ENCODE data around the gene PCSK1N.

The PCSK1N gene

GRCh38 chrX:48802089-48802904, 33.1 kb downstream of the PCSK1N start:
- WGBS, 2 experiments = 3 to 4% methylated on average over 33 to 40 of the region's 40 CpGs
- Histone ChIP-seq H3K36me3 (ENCODE audit: control insufficient read depth, insufficient read depth, low read length) (no peaks in the 10 kb centered on the region), H3K9me3 (ENCODE audit: control insufficient read depth, low read length) (no peaks in the 10 kb centered on the region), H3K27me3 (ENCODE audit: control insufficient read depth, insufficient read depth, low read length, poor library complexity, severe bottlenecking) (no peaks in the 10 kb centered on the region), H3K4me1 (ENCODE audit: control insufficient read depth, insufficient read depth, low read length) (no peaks in the 10 kb centered on the region), H3K4me3 (ENCODE audit: insufficient read depth, low read depth, low read length) (peak overlapping the region; percentile 57), H3K27ac (ENCODE audit: insufficient read depth, low read depth, low read length, poor library complexity, severe bottlenecking) (peak overlapping the region; percentile 97)

GRCh38 chrX:48801280-48802088, 33.9 kb downstream of the PCSK1N start, which contains the start of gene HDAC6:
Gene HDAC6 (plus strand): TSS chrX:48802067. CDS start chrX:48802693, 626 bp downstream.
- H3K4me3 ChIP-seq (ENCODE audit: insufficient read depth, low read depth, low read length) = peak within 1 kb of the TSS; percentile 57
- no peaks in the 10 kb centered on the region for H3K36me3 ChIP-seq (ENCODE audit: control insufficient read depth, insufficient read depth, low read length)
- 0% methylated on average over 89 of the region's 89 CpGs for WGBS, 2 experiments
- no peaks in the 10 kb centered on the region for H3K9me3 ChIP-seq (ENCODE audit: control insufficient read depth, low read length)
- H3K4me1 ChIP-seq (ENCODE audit: control insufficient read depth, insufficient read depth, low read length) = no peaks in the 10 kb centered on the region
- H3K27ac ChIP-seq (ENCODE audit: insufficient read depth, low read depth, low read length, poor library complexity, severe bottlenecking) = peak within 1 kb of the TSS; percentile 97
- no peaks in the 10 kb centered on the region for H3K27me3 ChIP-seq (ENCODE audit: control insufficient read depth, insufficient read depth, low read length, poor library complexity, severe bottlenecking)

- Histone ChIP-seq H3K36me3 (ENCODE audit: control insufficient read depth, insufficient read depth, low read length) (no peaks in the 10 kb centered on the region), H3K4me3 (ENCODE audit: insufficient read depth, low read depth, low read length) (peak overlapping the region; percentile 51), H3K9me3 (ENCODE audit: control insufficient read depth, low read length) (no peaks in the 10 kb centered on the region), H3K4me1 (ENCODE audit: control insufficient read depth, insufficient read depth, low read length) (no peaks in the 10 kb centered on the region), H3K27ac (ENCODE audit: insufficient read depth, low read depth, low read length, poor library complexity, severe bottlenecking) (peak overlapping the region; percentile 78), H3K27me3 (ENCODE audit: control insufficient read depth, insufficient read depth, low read length, poor library complexity, severe bottlenecking) (no peaks in the 10 kb centered on the region)
- WGBS, 2 experiments = 44 to 46% methylated on average over 17 of the region's 17 CpGs
These were observed 34.7 kb downstream of the PCSK1N start for GRCh38 chrX:48800574-48801279.

- Histone ChIP-seq H3K9me3 (ENCODE audit: control insufficient read depth, low read length) (no peaks in the 10 kb centered on the region), H3K27ac (ENCODE audit: insufficient read depth, low read depth, low read length, poor library complexity, severe bottlenecking) (no peak overlapping the region), H3K27me3 (ENCODE audit: control insufficient read depth, insufficient read depth, low read length, poor library complexity, severe bottlenecking) (no peaks in the 10 kb centered on the region), H3K4me1 (ENCODE audit: control insufficient read depth, insufficient read depth, low read length) (no peaks in the 10 kb centered on the region), H3K4me3 (ENCODE audit: insufficient read depth, low read depth, low read length) (no peak overlapping the region), H3K36me3 (ENCODE audit: control insufficient read depth, insufficient read depth, low read length) (no peaks in the 10 kb centered on the region)
- 90 to 96% methylated on average over 2 of the region's 2 CpGs for WGBS, 2 experiments
These were observed 37.1 kb downstream of the PCSK1N start for GRCh38 chrX:48798318-48798717.

- Histone ChIP-seq H3K27ac (ENCODE audit: insufficient read depth, low read depth, low read length, poor library complexity, severe bottlenecking) (no peak overlapping the region), H3K9me3 (ENCODE audit: control insufficient read depth, low read length) (no peaks in the 10 kb centered on the region), H3K4me3 (ENCODE audit: insufficient read depth, low read depth, low read length) (no peak overlapping the region), H3K27me3 (ENCODE audit: control insufficient read depth, insufficient read depth, low read length, poor library complexity, severe bottlenecking) (no peaks in the 10 kb centered on the region), H3K36me3 (ENCODE audit: control insufficient read depth, insufficient read depth, low read length) (no peaks in the 10 kb centered on the region), H3K4me1 (ENCODE audit: control insufficient read depth, insufficient read depth, low read length) (no peaks in the 10 kb centered on the region)
- 89 to 90% methylated on average over 7 of the region's 8 CpGs for WGBS, 2 experiments
These were observed 40.4 kb downstream of the PCSK1N start for GRCh38 chrX:48794911-48795515.

GRCh38 chrX:48794340-48794910, 41.0 kb downstream of the PCSK1N start:
- no peaks in the 10 kb centered on the region for H3K36me3 ChIP-seq (ENCODE audit: control insufficient read depth, insufficient read depth, low read length)
- 94 to 96% methylated on average over 12 of the region's 12 CpGs for WGBS, 2 experiments
- H3K9me3 ChIP-seq (ENCODE audit: control insufficient read depth, low read length) = no peaks in the 10 kb centered on the region
- H3K4me3 ChIP-seq (ENCODE audit: insufficient read depth, low read depth, low read length) = no peak overlapping the region
- H3K27ac ChIP-seq (ENCODE audit: insufficient read depth, low read depth, low read length, poor library complexity, severe bottlenecking) = no peak overlapping the region
- no peaks in the 10 kb centered on the region for H3K4me1 ChIP-seq (ENCODE audit: control insufficient read depth, insufficient read depth, low read length)
- H3K27me3 ChIP-seq (ENCODE audit: control insufficient read depth, insufficient read depth, low read length, poor library complexity, severe bottlenecking) = no peaks in the 10 kb centered on the region

- no peaks in the 10 kb centered on the region for H3K9me3 ChIP-seq (ENCODE audit: control insufficient read depth, low read length)
- H3K27ac ChIP-seq (ENCODE audit: insufficient read depth, low read depth, low read length, poor library complexity, severe bottlenecking) = no peak overlapping the region
- H3K4me1 ChIP-seq (ENCODE audit: control insufficient read depth, insufficient read depth, low read length) = no peaks in the 10 kb centered on the region
- no peaks in the 10 kb centered on the region for H3K36me3 ChIP-seq (ENCODE audit: control insufficient read depth, insufficient read depth, low read length)
- no peak overlapping the region for H3K4me3 ChIP-seq (ENCODE audit: insufficient read depth, low read depth, low read length)
- H3K27me3 ChIP-seq (ENCODE audit: control insufficient read depth, insufficient read depth, low read length, poor library complexity, severe bottlenecking) = no peaks in the 10 kb centered on the region
- 84 to 85% methylated on average over 4 of the region's 4 CpGs for WGBS, 2 experiments
These were observed 41.5 kb downstream of the PCSK1N start for GRCh38 chrX:48793935-48794334.

- WGBS, 2 experiments = 92% methylated on average over 7 of the region's 7 CpGs
- Histone ChIP-seq H3K27me3 (ENCODE audit: control insufficient read depth, insufficient read depth, low read length, poor library complexity, severe bottlenecking) (no peaks in the 10 kb centered on the region), H3K36me3 (ENCODE audit: control insufficient read depth, insufficient read depth, low read length) (no peaks in the 10 kb centered on the region), H3K9me3 (ENCODE audit: control insufficient read depth, low read length) (no peaks in the 10 kb centered on the region), H3K4me1 (ENCODE audit: control insufficient read depth, insufficient read depth, low read length) (no peaks in the 10 kb centered on the region), H3K27ac (ENCODE audit: insufficient read depth, low read depth, low read length, poor library complexity, severe bottlenecking) (no peak overlapping the region), H3K4me3 (ENCODE audit: insufficient read depth, low read depth, low read length) (no peak overlapping the region)
These were observed 43.2 kb downstream of the PCSK1N start for GRCh38 chrX:48792219-48792618.

GRCh38 chrX:48791063-48791820, 44.2 kb downstream of the PCSK1N start:
- no peaks in the 10 kb centered on the region for H3K36me3 ChIP-seq (ENCODE audit: control insufficient read depth, insufficient read depth, low read length)
- no peak overlapping the region for H3K4me3 ChIP-seq (ENCODE audit: insufficient read depth, low read depth, low read length)
- no peaks in the 10 kb centered on the region for H3K4me1 ChIP-seq (ENCODE audit: control insufficient read depth, insufficient read depth, low read length)
- H3K27ac ChIP-seq (ENCODE audit: insufficient read depth, low read depth, low read length, poor library complexity, severe bottlenecking) = no peak overlapping the region
- no peaks in the 10 kb centered on the region for H3K9me3 ChIP-seq (ENCODE audit: control insufficient read depth, low read length)
- WGBS, 2 experiments = 89 to 91% methylated on average over 11 of the region's 11 CpGs
- no peaks in the 10 kb centered on the region for H3K27me3 ChIP-seq (ENCODE audit: control insufficient read depth, insufficient read depth, low read length, poor library complexity, severe bottlenecking)
